ENCODE results near the gene MORN1. TPM values are rescaled to one million over a fixed set of nuclear protein-coding genes. Genes with fewer than 3 reads are reported as not detected.

The MORN1 gene
- total and polyA plus RNA-seq, 2 donors (not counting 3 experiments of a cell fraction or from before 2014, with no cell fraction given) = 4.3 to 6.4 TPM

- dilution Hi-C loops (cut with MboI; ENCODE audit: extremely low pct_ligation_motif_present, low sequenced_read_pairs) (no loop called here), intact Hi-C loops (cut with micrococcal nuclease) (no loop called here)
- no peaks in the 10 kb centered on the region for H3K4me1 ChIP-seq (ENCODE audit: control insufficient read depth, extremely low read depth, insufficient read depth, low read length)
- DNase-seq (ENCODE audit: low read depth, low spot score) (no peak), FAIRE-seq (no peak)
- H3K9me3 ChIP-seq (replicated peaks; ENCODE audit: control insufficient read depth, insufficient read depth, low read length) = no peaks in the 10 kb centered on the region
- no peaks in the 10 kb centered on the region for H3K9me1 ChIP-seq (replicated peaks; ENCODE audit: control insufficient read depth, extremely low read depth, insufficient read depth, low read length)
- CTCF ChIA-PET = interaction anchor here (1.4 kb wide), 1 partner anchor 7 kb away, joined by 4 read pairs; no protein-coding TSS in a partner anchor
- H3K9ac ChIP-seq (replicated peaks; ENCODE audit: extremely low read depth, insufficient read depth, low read length) = no peak overlapping the region
- H3K4me3 ChIP-seq (replicated peaks in 1 of 3; ENCODE audit: insufficient read depth in 1 of 3, low read depth in 1 of 3, low read length in 3 of 3) = no peak overlapping the region
- TF ChIP-seq CTCF (IDR thresholded peaks at IDR 0.05; ENCODE audit: extremely low read depth in 1 of 2, insufficient read depth in 1 of 2, low read depth in 1 of 2, low read length in 2 of 2) (no peak), GATA2 (IDR thresholded peaks at IDR 0.05; ENCODE audit: insufficient read depth, insufficient read length, low read depth, low read length) (no peak)
- H2AFZ ChIP-seq (ENCODE audit: low read depth, low read length) = no peak overlapping the region
- no peaks in the 10 kb centered on the region for H3K79me2 ChIP-seq (ENCODE audit: control insufficient read depth, insufficient read depth, low read length)
- no peaks in the 10 kb centered on the region for H3K36me3 ChIP-seq (ENCODE audit: control insufficient read depth in 2 of 2, extremely low read depth in 1 of 2, insufficient read depth in 2 of 2, low read length in 2 of 2)
- no peaks in the 10 kb centered on the region for H4K20me1 ChIP-seq (replicated peaks; ENCODE audit: control insufficient read depth, extremely low read depth, insufficient read depth, low read length)
- H3K4me2 ChIP-seq (ENCODE audit: insufficient read depth, low read length) = no peak overlapping the region
- H3K27me3 ChIP-seq (ENCODE audit: control insufficient read depth in 2 of 2, insufficient read depth in 2 of 2, low read length in 2 of 2) = no peaks in the 10 kb centered on the region
- no TSS peak for BruUV-seq (replicated peaks)
- H3K27ac ChIP-seq (ENCODE audit: insufficient read depth, low read depth, low read length) = no peak overlapping the region
- POLR2A ChIA-PET = no interaction called here
Measured at GRCh38 chr1:2339206-2340085, 51.9 kb downstream of the MORN1 start.

GRCh38 chr1:2337501-2337900, 53.9 kb downstream of the MORN1 start:
- Histone ChIP-seq H3K4me3 (replicated peaks in 1 of 3; ENCODE audit: insufficient read depth in 1 of 3, low read depth in 1 of 3, low read length in 3 of 3) (no peak overlapping the region), H3K36me3 (ENCODE audit: control insufficient read depth in 2 of 2, extremely low read depth in 1 of 2, insufficient read depth in 2 of 2, low read length in 2 of 2) (no peaks in the 10 kb centered on the region), H2AFZ (ENCODE audit: low read depth, low read length) (no peak overlapping the region), H3K4me2 (ENCODE audit: insufficient read depth, low read length) (no peak overlapping the region), H3K27ac (ENCODE audit: insufficient read depth, low read depth, low read length) (no peak overlapping the region), H3K79me2 (ENCODE audit: control insufficient read depth, insufficient read depth, low read length) (no peaks in the 10 kb centered on the region), H3K9me1 (replicated peaks; ENCODE audit: control insufficient read depth, extremely low read depth, insufficient read depth, low read length) (no peaks in the 10 kb centered on the region), H4K20me1 (replicated peaks; ENCODE audit: control insufficient read depth, extremely low read depth, insufficient read depth, low read length) (no peaks in the 10 kb centered on the region), H3K4me1 (ENCODE audit: control insufficient read depth, extremely low read depth, insufficient read depth, low read length) (no peaks in the 10 kb centered on the region), H3K9me3 (replicated peaks; ENCODE audit: control insufficient read depth, insufficient read depth, low read length) (no peaks in the 10 kb centered on the region), H3K27me3 (ENCODE audit: control insufficient read depth in 2 of 2, insufficient read depth in 2 of 2, low read length in 2 of 2) (no peaks in the 10 kb centered on the region), H3K9ac (replicated peaks; ENCODE audit: extremely low read depth, insufficient read depth, low read length) (no peak overlapping the region)
- BruUV-seq (replicated peaks) = no TSS peak
- no peak for DNase-seq (ENCODE audit: low read depth, low spot score)
- FAIRE-seq = no peak
- ChIA-PET CTCF (interaction anchor here (1.4 kb wide), 1 partner anchor 9 kb away, joined by 4 read pairs; no protein-coding TSS in a partner anchor), POLR2A (no interaction called here)
- dilution Hi-C loops (cut with MboI; ENCODE audit: extremely low pct_ligation_motif_present, low sequenced_read_pairs) (no loop called here), intact Hi-C loops (cut with micrococcal nuclease) (no loop called here)
- no peak for TF ChIP-seq EZH2 (IDR thresholded peaks at IDR 0.05; ENCODE audit: borderline replicate concordance, low read depth, low read length, severe bottlenecking)
- TF ChIP-seq FOS (IDR thresholded peaks at IDR 0.05; ENCODE audit: borderline replicate concordance, insufficient read depth, low read length) = no peak
- TF ChIP-seq GATA2 (IDR thresholded peaks at IDR 0.05; ENCODE audit: insufficient read depth, insufficient read length, low read depth, low read length) = no peak
- no peak for TF ChIP-seq CTCF (IDR thresholded peaks at IDR 0.05; ENCODE audit: extremely low read depth in 1 of 2, insufficient read depth in 1 of 2, low read depth in 1 of 2, low read length in 2 of 2)
- no peak for TF ChIP-seq POLR2A (IDR thresholded peaks at IDR 0.05; ENCODE audit: low read depth, low read length)
